ENCODE data around the gene DIP2B. TPM values are rescaled to one million over a fixed set of nuclear protein-coding genes. Genes with fewer than 3 reads are reported as not detected.

Gene DIP2B
- polyA plus RNA-seq, 1 donor from 2014 or later: 44.0 TPM

GRCh38 chr12:50634379-50634778, 129.6 kb downstream of the DIP2B start:
- Histone ChIP-seq H3K27me3 (ENCODE audit: insufficient read depth, low read depth, low read length) (no peaks in the 10 kb centered on the region), H3K4me2 (ENCODE audit: low read length) (no peak overlapping the region), H3K9me3 (ENCODE audit: low read length) (no peaks in the 10 kb centered on the region), H3K27ac (ENCODE audit: low read length) (no peak overlapping the region), H3K9me2 (ENCODE audit: insufficient read depth, low read length) (no peaks in the 10 kb centered on the region), H3F3A (ENCODE audit: insufficient read depth, low read length, poor library complexity, severe bottlenecking) (no peaks in the 10 kb centered on the region), H3K4me3 (ENCODE audit: low read length) (no peak overlapping the region), H4K20me1 (ENCODE audit: insufficient read depth) (no peaks in the 10 kb centered on the region), H3K79me2 (replicated peaks; ENCODE audit: insufficient read depth, low read length) (no peaks in the 10 kb centered on the region), H3K9ac (ENCODE audit: low read length) (no peak overlapping the region), H2AFZ (ENCODE audit: low read depth, low read length) (no peak overlapping the region), H3K36me3 (ENCODE audit: insufficient read depth, low read length) (no peaks in the 10 kb centered on the region)
- no peak for TF ChIP-seq EP300 (conservative IDR thresholded peaks at IDR 0.05; ENCODE audit: poor library complexity, severe bottlenecking)

GRCh38 chr12:50635364-50635763, 130.6 kb downstream of the DIP2B start:
- H3K79me2 ChIP-seq (replicated peaks; ENCODE audit: insufficient read depth, low read length): no peaks in the 10 kb centered on the region
- H3K27me3 ChIP-seq (ENCODE audit: insufficient read depth, low read depth, low read length): no peaks in the 10 kb centered on the region
- H3F3A ChIP-seq (ENCODE audit: insufficient read depth, low read length, poor library complexity, severe bottlenecking): no peaks in the 10 kb centered on the region
- H4K20me1 ChIP-seq (ENCODE audit: insufficient read depth): no peaks in the 10 kb centered on the region
- H3K9me3 ChIP-seq (ENCODE audit: low read length): no peaks in the 10 kb centered on the region
- TF ChIP-seq POLR2AphosphoS5 (IDR thresholded peaks at IDR 0.05) (no peak), TAF1 (IDR thresholded peaks at IDR 0.05; ENCODE audit: low read depth) (no peak), RAD21 (conservative IDR thresholded peaks at IDR 0.05) (no peak), EP300 (conservative IDR thresholded peaks at IDR 0.05; ENCODE audit: poor library complexity, severe bottlenecking) (no peak), EZH2 (IDR thresholded peaks at IDR 0.05; ENCODE audit: borderline replicate concordance, insufficient read depth, low read length, poor library complexity, severe bottlenecking) (no peak), SMC3 (conservative IDR thresholded peaks at IDR 0.05; ENCODE audit: poor library complexity) (no peak), MXI1 (conservative IDR thresholded peaks at IDR 0.05; ENCODE audit: poor library complexity, severe bottlenecking) (no peak)
- TF ChIP-seq, protein P1, sequence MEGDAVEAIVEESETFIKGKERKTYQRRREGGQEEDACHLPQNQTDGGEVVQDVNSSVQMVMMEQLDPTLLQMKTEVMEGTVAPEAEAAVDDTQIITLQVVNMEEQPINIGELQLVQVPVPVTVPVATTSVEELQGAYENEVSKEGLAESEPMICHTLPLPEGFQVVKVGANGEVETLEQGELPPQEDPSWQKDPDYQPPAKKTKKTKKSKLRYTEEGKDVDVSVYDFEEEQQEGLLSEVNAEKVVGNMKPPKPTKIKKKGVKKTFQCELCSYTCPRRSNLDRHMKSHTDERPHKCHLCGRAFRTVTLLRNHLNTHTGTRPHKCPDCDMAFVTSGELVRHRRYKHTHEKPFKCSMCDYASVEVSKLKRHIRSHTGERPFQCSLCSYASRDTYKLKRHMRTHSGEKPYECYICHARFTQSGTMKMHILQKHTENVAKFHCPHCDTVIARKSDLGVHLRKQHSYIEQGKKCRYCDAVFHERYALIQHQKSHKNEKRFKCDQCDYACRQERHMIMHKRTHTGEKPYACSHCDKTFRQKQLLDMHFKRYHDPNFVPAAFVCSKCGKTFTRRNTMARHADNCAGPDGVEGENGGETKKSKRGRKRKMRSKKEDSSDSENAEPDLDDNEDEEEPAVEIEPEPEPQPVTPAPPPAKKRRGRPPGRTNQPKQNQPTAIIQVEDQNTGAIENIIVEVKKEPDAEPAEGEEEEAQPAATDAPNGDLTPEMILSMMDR (IDR thresholded peaks at IDR 0.05; ENCODE audit: poor library complexity, severe bottlenecking): no peak
- TF ChIP-seq, protein P2, sequence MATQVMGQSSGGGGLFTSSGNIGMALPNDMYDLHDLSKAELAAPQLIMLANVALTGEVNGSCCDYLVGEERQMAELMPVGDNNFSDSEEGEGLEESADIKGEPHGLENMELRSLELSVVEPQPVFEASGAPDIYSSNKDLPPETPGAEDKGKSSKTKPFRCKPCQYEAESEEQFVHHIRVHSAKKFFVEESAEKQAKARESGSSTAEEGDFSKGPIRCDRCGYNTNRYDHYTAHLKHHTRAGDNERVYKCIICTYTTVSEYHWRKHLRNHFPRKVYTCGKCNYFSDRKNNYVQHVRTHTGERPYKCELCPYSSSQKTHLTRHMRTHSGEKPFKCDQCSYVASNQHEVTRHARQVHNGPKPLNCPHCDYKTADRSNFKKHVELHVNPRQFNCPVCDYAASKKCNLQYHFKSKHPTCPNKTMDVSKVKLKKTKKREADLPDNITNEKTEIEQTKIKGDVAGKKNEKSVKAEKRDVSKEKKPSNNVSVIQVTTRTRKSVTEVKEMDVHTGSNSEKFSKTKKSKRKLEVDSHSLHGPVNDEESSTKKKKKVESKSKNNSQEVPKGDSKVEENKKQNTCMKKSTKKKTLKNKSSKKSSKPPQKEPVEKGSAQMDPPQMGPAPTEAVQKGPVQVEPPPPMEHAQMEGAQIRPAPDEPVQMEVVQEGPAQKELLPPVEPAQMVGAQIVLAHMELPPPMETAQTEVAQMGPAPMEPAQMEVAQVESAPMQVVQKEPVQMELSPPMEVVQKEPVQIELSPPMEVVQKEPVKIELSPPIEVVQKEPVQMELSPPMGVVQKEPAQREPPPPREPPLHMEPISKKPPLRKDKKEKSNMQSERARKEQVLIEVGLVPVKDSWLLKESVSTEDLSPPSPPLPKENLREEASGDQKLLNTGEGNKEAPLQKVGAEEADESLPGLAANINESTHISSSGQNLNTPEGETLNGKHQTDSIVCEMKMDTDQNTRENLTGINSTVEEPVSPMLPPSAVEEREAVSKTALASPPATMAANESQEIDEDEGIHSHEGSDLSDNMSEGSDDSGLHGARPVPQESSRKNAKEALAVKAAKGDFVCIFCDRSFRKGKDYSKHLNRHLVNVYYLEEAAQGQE (IDR thresholded peaks at IDR 0.05; ENCODE audit: borderline replicate concordance): no peak
- H3K27ac ChIP-seq (ENCODE audit: low read length): no peak overlapping the region
- H3K9me2 ChIP-seq (ENCODE audit: insufficient read depth, low read length): no peaks in the 10 kb centered on the region
- no peak overlapping the region for H2AFZ ChIP-seq (ENCODE audit: low read depth, low read length)
- no peak overlapping the region for H3K4me2 ChIP-seq (ENCODE audit: low read length)
- no peak overlapping the region for H3K4me3 ChIP-seq (ENCODE audit: low read length)
- no peaks in the 10 kb centered on the region for H3K36me3 ChIP-seq (ENCODE audit: insufficient read depth, low read length)
- no peak overlapping the region for H3K9ac ChIP-seq (ENCODE audit: low read length)

DNA sequence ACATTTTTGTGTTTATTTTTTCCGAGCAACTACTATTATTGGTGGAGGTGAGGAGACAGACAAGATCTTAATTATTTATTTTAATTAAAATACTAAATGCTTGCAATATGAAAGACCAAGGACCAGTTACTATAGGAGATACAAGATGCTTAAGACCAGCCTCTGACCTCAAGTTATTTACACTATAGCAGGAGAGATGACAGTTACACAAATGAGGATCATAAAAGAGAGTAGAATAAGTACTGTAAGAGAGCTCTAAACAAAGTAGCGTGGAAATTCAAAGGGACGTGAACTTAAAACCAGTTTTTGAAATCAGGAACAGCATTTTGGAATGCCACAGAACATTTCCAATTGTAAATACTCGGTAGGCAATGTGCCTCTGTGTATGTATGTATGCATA, 131.1 kb downstream of the DIP2B start:
- no peaks in the 10 kb centered on the region for H3K27me3 ChIP-seq (ENCODE audit: insufficient read depth, low read depth, low read length)
- no peak overlapping the region for H3K4me2 ChIP-seq (ENCODE audit: low read length)
- no peak overlapping the region for H2AFZ ChIP-seq (ENCODE audit: low read depth, low read length)
- no peaks in the 10 kb centered on the region for H3K9me2 ChIP-seq (ENCODE audit: insufficient read depth, low read length)
- no peak overlapping the region for H3K9ac ChIP-seq (ENCODE audit: low read length)
- H3K9me3 ChIP-seq (ENCODE audit: low read length): no peaks in the 10 kb centered on the region
- H3K4me3 ChIP-seq (ENCODE audit: low read length): no peak overlapping the region
- H3K79me2 ChIP-seq (replicated peaks; ENCODE audit: insufficient read depth, low read length): no peaks in the 10 kb centered on the region
- H3F3A ChIP-seq (ENCODE audit: insufficient read depth, low read length, poor library complexity, severe bottlenecking): no peaks in the 10 kb centered on the region
- TF ChIP-seq POLR2AphosphoS5 (IDR thresholded peaks at IDR 0.05) (no peak), RAD21 (conservative IDR thresholded peaks at IDR 0.05) (no peak), EP300 (conservative IDR thresholded peaks at IDR 0.05; ENCODE audit: poor library complexity, severe bottlenecking) (no peak), EZH2 (IDR thresholded peaks at IDR 0.05; ENCODE audit: borderline replicate concordance, insufficient read depth, low read length, poor library complexity, severe bottlenecking) (no peak), MXI1 (conservative IDR thresholded peaks at IDR 0.05; ENCODE audit: poor library complexity, severe bottlenecking) (no peak), SMC3 (conservative IDR thresholded peaks at IDR 0.05; ENCODE audit: poor library complexity) (no peak), TAF1 (IDR thresholded peaks at IDR 0.05; ENCODE audit: low read depth) (no peak)
- TF ChIP-seq, protein P2 (IDR thresholded peaks at IDR 0.05; ENCODE audit: borderline replicate concordance): no peak
- TF ChIP-seq, protein P1 (IDR thresholded peaks at IDR 0.05; ENCODE audit: poor library complexity, severe bottlenecking): no peak
- no peaks in the 10 kb centered on the region for H4K20me1 ChIP-seq (ENCODE audit: insufficient read depth)
- no peak overlapping the region for H3K27ac ChIP-seq (ENCODE audit: low read length)
- no peaks in the 10 kb centered on the region for H3K36me3 ChIP-seq (ENCODE audit: insufficient read depth, low read length)

Measured in neural cell (in vitro differentiated cells).